ENCODE results near the gene PSMG4. TPM values are rescaled to one million over a fixed set of nuclear protein-coding genes. Genes with fewer than 3 reads are reported as not detected.
A peak's percentile ranks its signal among the peaks of the same experiment; 100 is the strongest.

Gene PSMG4
- total and polyA plus RNA-seq, 4 experiments from 2014 or later, result 41.0 to 63.0 (median 47.1) TPM

GRCh38 chr6:3230256-3230882, 28.4 kb upstream of the PSMG4 start:
- intact Hi-C loops (cut with micrococcal nuclease), result no loop called here
- ChIA-PET POLR2A (ENCODE audit: partially characterized antibody) (interaction anchor here (0.7 to 1.2 kb wide), 3 partner anchors 29 to 72 kb away, joined by 3 to 4 read pairs (median 3); partner anchors contain the start of genes PSMG4 and TUBB2A), CTCF (ENCODE audit: partially characterized antibody) (interaction anchor here (1.5 to 1.7 kb wide), 2 partner anchors 20 to 29 kb away, joined by 5 to 14 read pairs; partner anchors contain the start of gene PSMG4)
- Histone ChIP-seq H3K27ac (ENCODE audit: low read depth, low read length) (no peak overlapping the region), H3K36me3 (ENCODE audit: insufficient read depth, low read length) (no peaks in the 10 kb centered on the region), H3K27me3 (ENCODE audit: insufficient read depth, low read length) (peaks cover 57% of the 10 kb centered on the region), H3K4me3 (ENCODE audit: low read length in 2 of 2) (no peak overlapping the region), H3K9me3 (ENCODE audit: control insufficient read depth in 1 of 2, low read length in 2 of 2) (no peaks in the 10 kb centered on the region), H3K4me1 (ENCODE audit: insufficient read depth, low read length) (peaks cover 57% of the 10 kb centered on the region)
- Mint-ChIP-seq H3K27me3 (peaks cover 55 to 69% of the 10 kb centered on the region in 2 donors), H3K4me3 (peak overlapping the region in 7 of 8 donors; percentile 57 to 93 (median 72)), H3K27ac (peak overlapping the region in 2 of 7 donors; percentile 29 to 83), H3K36me3 (no peaks in the 10 kb centered on the region), H3K9me3 (peaks cover 0 to 7% (median 0%) of the 10 kb centered on the region in 8 donors), H3K4me1 (peaks cover 27 to 60% (median 47%) of the 10 kb centered on the region in 4 donors)
- DNase-seq, result no peak

- Histone ChIP-seq H3K27me3 (ENCODE audit: insufficient read depth, low read length) (peaks cover 57% of the 10 kb centered on the region), H3K27ac (ENCODE audit: low read depth, low read length) (no peak overlapping the region), H3K4me3 (ENCODE audit: low read length in 2 of 2) (no peak overlapping the region), H3K9me3 (ENCODE audit: control insufficient read depth in 1 of 2, low read length in 2 of 2) (no peaks in the 10 kb centered on the region), H3K4me1 (ENCODE audit: insufficient read depth, low read length) (peaks cover 57% of the 10 kb centered on the region), H3K36me3 (ENCODE audit: insufficient read depth, low read length) (no peaks in the 10 kb centered on the region)
- Mint-ChIP-seq H3K4me3 (peak overlapping the region in 6 of 8 donors; percentile 36 to 91 (median 61)), H3K27me3 (peaks cover 59 to 73% of the 10 kb centered on the region in 2 donors), H3K36me3 (no peaks in the 10 kb centered on the region), H3K4me1 (peaks cover 27 to 60% (median 48%) of the 10 kb centered on the region in 4 donors), H3K27ac (peak overlapping the region in 2 of 7 donors; percentile 41 to 83), H3K9me3 (peaks cover 0 to 7% (median 0%) of the 10 kb centered on the region in 8 donors)
- intact Hi-C loops (cut with micrococcal nuclease), result no loop called here
- DNase-seq, result no peak
- POLR2A ChIA-PET (ENCODE audit: partially characterized antibody), result interaction anchor here (0.7 kb wide), 1 partner anchor 44 kb away, joined by 3 read pairs; no protein-coding TSS in a partner anchor
- CTCF ChIA-PET (ENCODE audit: partially characterized antibody), result interaction anchor here (1.1 kb wide), 1 partner anchor 21 kb away, joined by 5 read pairs; no protein-coding TSS in a partner anchor
These were observed 27.9 kb upstream of the PSMG4 start for GRCh38 chr6:3230900-3231246.

- peak overlapping the region in 1 of 2 donors; percentile 5 for H3K4me3 ChIP-seq (ENCODE audit: low read length in 2 of 2)
- peaks cover 27 to 57% (median 47%) of the 10 kb centered on the region in 4 donors for H3K4me1 Mint-ChIP-seq
- H3K4me1 ChIP-seq (ENCODE audit: insufficient read depth, low read length), result peaks cover 55% of the 10 kb centered on the region
- H3K27me3 Mint-ChIP-seq, result peaks cover 62 to 74% of the 10 kb centered on the region in 2 donors
- DNase-seq, result no peak
- peak overlapping the region; percentile 6 to 91 (median 64) for H3K4me3 Mint-ChIP-seq
- peaks cover 57% of the 10 kb centered on the region for H3K27me3 ChIP-seq (ENCODE audit: insufficient read depth, low read length)
- POLR2A ChIA-PET (ENCODE audit: partially characterized antibody), result no interaction called here
- CTCF ChIA-PET (ENCODE audit: partially characterized antibody), result interaction anchor here (1.1 kb wide), 1 partner anchor 20 kb away, joined by 5 read pairs; no protein-coding TSS in a partner anchor
- H3K27ac ChIP-seq (ENCODE audit: low read depth, low read length), result no peak overlapping the region
- no peaks in the 10 kb centered on the region for H3K36me3 Mint-ChIP-seq
- intact Hi-C loops (cut with micrococcal nuclease), result no loop called here
- H3K27ac Mint-ChIP-seq, result peak overlapping the region in 3 of 7 donors; percentile 34 to 45 (median 41)
- peaks cover 0 to 7% (median 0%) of the 10 kb centered on the region in 8 donors for H3K9me3 Mint-ChIP-seq
- H3K9me3 ChIP-seq (ENCODE audit: control insufficient read depth in 1 of 2, low read length in 2 of 2), result no peaks in the 10 kb centered on the region
- H3K36me3 ChIP-seq (ENCODE audit: insufficient read depth, low read length), result no peaks in the 10 kb centered on the region
These were observed 27.3 kb upstream of the PSMG4 start for GRCh38 chr6:3231247-3232016.

- no peaks in the 10 kb centered on the region for H3K36me3 ChIP-seq (ENCODE audit: insufficient read depth, low read length)
- peak overlapping the region in 4 of 8 donors; percentile 54 to 91 (median 74) for H3K4me3 Mint-ChIP-seq
- no peaks in the 10 kb centered on the region for H3K36me3 Mint-ChIP-seq
- H3K27ac Mint-ChIP-seq, result no peak overlapping the region
- H3K4me1 Mint-ChIP-seq, result peaks cover 25 to 49% (median 40%) of the 10 kb centered on the region in 4 donors
- H3K27me3 ChIP-seq (ENCODE audit: insufficient read depth, low read length), result peaks cover 54% of the 10 kb centered on the region
- DNase-seq, result no peak
- H3K4me3 ChIP-seq (ENCODE audit: low read length in 2 of 2), result peak overlapping the region in 1 of 2 donors; percentile 5
- H3K9me3 ChIP-seq (ENCODE audit: control insufficient read depth in 1 of 2, low read length in 2 of 2), result no peaks in the 10 kb centered on the region
- intact Hi-C loops (cut with micrococcal nuclease), result no loop called here
- H3K9me3 Mint-ChIP-seq, result peaks cover 0 to 7% (median 0%) of the 10 kb centered on the region in 8 donors
- H3K4me1 ChIP-seq (ENCODE audit: insufficient read depth, low read length), result peaks cover 47% of the 10 kb centered on the region
- ChIA-PET CTCF (ENCODE audit: partially characterized antibody) (interaction anchor here (1.0 kb wide), 1 partner anchor 19 kb away, joined by 4 read pairs; no protein-coding TSS in a partner anchor), POLR2A (ENCODE audit: partially characterized antibody) (interaction anchor here (0.6 kb wide), 1 partner anchor 12 kb away, joined by 3 read pairs; no protein-coding TSS in a partner anchor)
- no peak overlapping the region for H3K27ac ChIP-seq (ENCODE audit: low read depth, low read length)
- peaks cover 60 to 70% of the 10 kb centered on the region in 2 donors for H3K27me3 Mint-ChIP-seq
These were observed 26.5 kb upstream of the PSMG4 start for GRCh38 chr6:3232017-3232945.

GRCh38 chr6:3233321-3233720, 25.4 kb upstream of the PSMG4 start:
- H3K9me3 Mint-ChIP-seq, result peaks cover 0 to 7% (median 0%) of the 10 kb centered on the region in 8 donors
- ChIA-PET POLR2A (ENCODE audit: partially characterized antibody) (no interaction called here), CTCF (ENCODE audit: partially characterized antibody) (interaction anchor here (0.8 to 1.1 kb wide), 2 partner anchors 18 to 114 kb away, joined by 3 to 4 read pairs; no protein-coding TSS in a partner anchor)
- intact Hi-C loops (cut with micrococcal nuclease), result no loop called here
- H3K27me3 Mint-ChIP-seq, result peaks cover 58 to 65% of the 10 kb centered on the region in 2 donors
- H3K4me1 Mint-ChIP-seq, result peaks cover 23 to 42% (median 35%) of the 10 kb centered on the region in 4 donors
- no peak overlapping the region for H3K27ac Mint-ChIP-seq
- Histone ChIP-seq H3K27me3 (ENCODE audit: insufficient read depth, low read length) (peaks cover 46% of the 10 kb centered on the region), H3K27ac (ENCODE audit: low read depth, low read length) (no peak overlapping the region), H3K36me3 (ENCODE audit: insufficient read depth, low read length) (no peaks in the 10 kb centered on the region), H3K4me1 (ENCODE audit: insufficient read depth, low read length) (peaks cover 36% of the 10 kb centered on the region), H3K4me3 (ENCODE audit: low read length in 2 of 2) (no peak overlapping the region), H3K9me3 (ENCODE audit: control insufficient read depth in 1 of 2, low read length in 2 of 2) (no peaks in the 10 kb centered on the region)
- H3K36me3 Mint-ChIP-seq, result no peaks in the 10 kb centered on the region
- DNase-seq, result no peak
- no peak overlapping the region for H3K4me3 Mint-ChIP-seq

GRCh38 chr6:3233904-3234303, 24.8 kb upstream of the PSMG4 start:
- H3K27me3 ChIP-seq (ENCODE audit: insufficient read depth, low read length), result peaks cover 45% of the 10 kb centered on the region
- Mint-ChIP-seq H3K4me1 (peaks cover 20 to 37% (median 30%) of the 10 kb centered on the region in 4 donors), H3K4me3 (no peak overlapping the region), H3K27ac (no peak overlapping the region), H3K27me3 (peaks cover 60 to 64% of the 10 kb centered on the region in 2 donors), H3K9me3 (peaks cover 0 to 7% (median 0%) of the 10 kb centered on the region in 8 donors), H3K36me3 (no peaks in the 10 kb centered on the region)
- POLR2A ChIA-PET (ENCODE audit: partially characterized antibody), result no interaction called here
- intact Hi-C loops (cut with micrococcal nuclease), result no loop called here
- H3K27ac ChIP-seq (ENCODE audit: low read depth, low read length), result no peak overlapping the region
- CTCF ChIA-PET (ENCODE audit: partially characterized antibody), result interaction anchor here (0.8 to 1.1 kb wide), 2 partner anchors 18 to 114 kb away, joined by 3 to 4 read pairs; no protein-coding TSS in a partner anchor
- DNase-seq, result no peak
- H3K36me3 ChIP-seq (ENCODE audit: insufficient read depth, low read length), result no peaks in the 10 kb centered on the region
- no peaks in the 10 kb centered on the region for H3K9me3 ChIP-seq (ENCODE audit: control insufficient read depth in 1 of 2, low read length in 2 of 2)
- peaks cover 32% of the 10 kb centered on the region for H3K4me1 ChIP-seq (ENCODE audit: insufficient read depth, low read length)
- no peak overlapping the region for H3K4me3 ChIP-seq (ENCODE audit: low read length in 2 of 2)

All from CD4-positive, alpha-beta memory T cell (primary cell).